GM23338 (cell line): ENCODE results near the gene UBC. TPM values are rescaled to one million over a fixed set of nuclear protein-coding genes. Genes with fewer than 3 reads are reported as not detected.

Source experiments
- ATAC-seq: fragments of 200-7000 bp; cut with Tn5 transposase; 3 replicates; pipeline ENCODE4 v1.9.1; 2020
- DNase-seq: peaks from one replicate; pipeline ENCODE4 v3.0.0-alpha.2; 2015; ENCODE audit warnings: low spot score
- H2AFZ ChIP-seq: fragments of 200-600 bp; sonication (generic); 2 replicates; pipeline ENCODE4 v1.8.0; 2016; ENCODE audit warnings: antibody characterized with exemption, mild to moderate bottlenecking, moderate library complexity
- H3F3A ChIP-seq: fragments of 200-600 bp; sonication (generic); replicated peaks from 2 replicates; pipeline ENCODE4 v1.8.0; 2017; ENCODE audit warnings: antibody characterized with exemption, mixed run types, low read depth
- H3K27ac ChIP-seq: fragments of 200-600 bp; sonication (generic); 2 replicates; pipeline ENCODE4 v1.6.1; 2016; ENCODE audit warnings: low read depth
- H3K27me3 ChIP-seq: fragments of 200-600 bp; sonication (generic); 2 replicates; pipeline ENCODE4 v1.8.0; 2016; ENCODE audit warnings: mild to moderate bottlenecking, mixed run types, moderate library complexity; ENCODE audit not compliant: insufficient read depth
- H3K36me3 ChIP-seq: fragments of 200-600 bp; sonication (generic); 2 replicates; pipeline ENCODE4 v1.8.0; 2016; ENCODE audit warnings: mild to moderate bottlenecking; ENCODE audit not compliant: insufficient read depth
- H3K4me1 ChIP-seq: fragments of 200-600 bp; sonication (generic); 2 replicates; pipeline ENCODE4 v1.8.0; 2016; ENCODE audit warnings: mild to moderate bottlenecking, moderate library complexity; ENCODE audit not compliant: insufficient read depth
- H3K4me2 ChIP-seq: fragments of 200-600 bp; sonication (generic); 2 replicates; pipeline ENCODE4 v1.7.1; 2017; ENCODE audit warnings: mixed run types
- H3K4me3 ChIP-seq: fragments of 200-600 bp; sonication (generic); 2 replicates; pipeline ENCODE4 v1.6.1; 2016; ENCODE audit warnings: mixed run types
- H3K79me2 ChIP-seq: fragments of 200-600 bp; sonication (generic); replicated peaks from 2 replicates; pipeline ENCODE4 v1.8.0; 2017; ENCODE audit warnings: mild to moderate bottlenecking; ENCODE audit not compliant: insufficient read depth
- H3K9me2 ChIP-seq: fragments of 200-600 bp; sonication (generic); 2 replicates; pipeline ENCODE4 v1.8.0; 2017; ENCODE audit not compliant: insufficient read depth
- H4K20me1 ChIP-seq: fragments of 200-600 bp; sonication (generic); replicated peaks from 2 replicates; pipeline ENCODE4 v1.8.0; 2017; ENCODE audit warnings: mild to moderate bottlenecking; ENCODE audit not compliant: insufficient read depth
- H3K27ac Mint-ChIP-seq: 2 replicates; pipeline ENCODE4 v1.8.0; 2020; ENCODE audit warnings: inconsistent platforms, mild to moderate bottlenecking, moderate library complexity, mixed read lengths
- H3K27me3 Mint-ChIP-seq: 3 replicates; pipeline ENCODE4 v1.8.0; 2022; ENCODE audit warnings: low read depth, mild to moderate bottlenecking, moderate library complexity, mixed read lengths, inconsistent platforms; ENCODE audit not compliant: insufficient read depth, poor library complexity
- H3K36me3 Mint-ChIP-seq: 3 replicates; pipeline ENCODE4 v1.8.0; 2021; ENCODE audit warnings: low read depth, mild to moderate bottlenecking, inconsistent platforms, moderate library complexity, mixed read lengths
- H3K4me1 Mint-ChIP-seq: 3 replicates; pipeline ENCODE4 v1.8.0; 2020; ENCODE audit warnings: mild to moderate bottlenecking, inconsistent platforms, mixed read lengths
- H3K4me3 Mint-ChIP-seq: 3 replicates; pipeline ENCODE4 v1.8.0; 2021; ENCODE audit warnings: moderate library complexity, mild to moderate bottlenecking, inconsistent platforms, mixed read lengths
- H3K9me3 Mint-ChIP-seq: 3 replicates; pipeline ENCODE4 v1.8.0; 2020; ENCODE audit warnings: moderate library complexity, mild to moderate bottlenecking, inconsistent platforms, mixed read lengths
- CTCF ChIP-seq, 2 experiments: fragments of 200-600 bp in 1 of 2; sonication (generic) in 1 of 2; conservative IDR thresholded peaks; 2 replicates each; pipeline versions ENCODE4 v1.5.1 to v1.6.1; 2016 to 2017; ENCODE audit warnings: antibody characterized with exemption in 2 of 2, low read depth in 2 of 2, mild to moderate bottlenecking in 2 of 2, moderate library complexity in 1 of 2
- ETS1 ChIP-seq: IDR thresholded peaks from 2 replicates; pipeline ENCODE4 v1.6.1; 2016; ENCODE audit warnings: antibody characterized with exemption
- EZH2phosphoT487 ChIP-seq: fragments of 200-600 bp; sonication (generic); IDR thresholded peaks from one replicate; pipeline ENCODE4 v1.8.1; 2018; ENCODE audit warnings: antibody characterized with exemption; ENCODE audit not compliant: unreplicated experiment
- JUNB ChIP-seq: IDR thresholded peaks from one replicate; pipeline ENCODE4 v1.6.1; 2016; ENCODE audit warnings: antibody characterized with exemption; ENCODE audit not compliant: unreplicated experiment
- REST ChIP-seq: IDR thresholded peaks from one replicate; pipeline ENCODE4 v1.6.1; 2018; ENCODE audit warnings: antibody characterized with exemption; ENCODE audit not compliant: unreplicated experiment
- STAT1 ChIP-seq: IDR thresholded peaks from one replicate; pipeline ENCODE4 v1.6.1; 2016; ENCODE audit warnings: antibody characterized with exemption; ENCODE audit not compliant: unreplicated experiment
- ZNF114 ChIP-seq: fragments of 250-450 bp; sonication (Bioruptor Pico); IDR thresholded peaks from 2 replicates; pipeline ENCODE4 v1.5.0; 2020; ENCODE audit warnings: mild to moderate bottlenecking, moderate library complexity
- ZNF462 ChIP-seq: fragments of 250-450 bp; sonication (Bioruptor Pico); IDR thresholded peaks from 2 replicates; pipeline ENCODE4 v1.5.0; 2020; ENCODE audit warnings: mild to moderate bottlenecking, moderate library complexity
- polyA plus RNA-seq: library from polyadenylated mRNA; unstranded; fragments of >200 nt; fragmentation: Nextera tagmentation; extraction: Ambion mirVana; gene quantifications from 2 replicates; pipeline ENCODE4 v1.2.1, GENCODE V29; 2016
- total RNA-seq: library from RNA; depleted of rRNA; stranded (reverse); fragments of >200 nt; shearing (Covaris generic); gene quantifications from 2 replicates; pipeline ENCODE4 v1.2.3, GENCODE V29; 2014

UBC gene
- total and polyA plus RNA-seq, 2 experiments from 2014 or later = 511 to 665 TPM

GRCh38 chr12:124874188-124874587 lies 40.3 kb downstream of the UBC start (continued):
- no peak for TF ChIP-seq ZNF462 (CRISPR knock-in tag)

- H3K36me3 Mint-ChIP-seq = no peaks in the 10 kb centered on the region
- H4K20me1 ChIP-seq = no peaks in the 10 kb centered on the region
- no peaks in the 10 kb centered on the region for H3K9me3 Mint-ChIP-seq
- H3K27me3 ChIP-seq = no peaks in the 10 kb centered on the region
- peaks cover 10% of the 10 kb centered on the region for H3K4me1 ChIP-seq
- no peak overlapping the region for H3K4me3 ChIP-seq
- no peak overlapping the region for H3K4me2 ChIP-seq
- DNase-seq = no peak
- no peak overlapping the region for H3K27ac ChIP-seq
- H3K4me1 Mint-ChIP-seq = peaks cover 9% of the 10 kb centered on the region
- no peaks in the 10 kb centered on the region for H3F3A ChIP-seq
- no peak for ATAC-seq
- H3K79me2 ChIP-seq = no peaks in the 10 kb centered on the region
- no peak overlapping the region for H3K27ac Mint-ChIP-seq
- no peaks in the 10 kb centered on the region for H3K36me3 ChIP-seq
- no peaks in the 10 kb centered on the region for H3K9me2 ChIP-seq
- no peaks in the 10 kb centered on the region for H3K27me3 Mint-ChIP-seq
- H3K4me3 Mint-ChIP-seq = no peak overlapping the region
- peak overlapping the region; percentile 78 for H2AFZ ChIP-seq
- TF ChIP-seq JUNB (no peak), ETS1 (no peak), CTCF (conservative IDR thresholded peaks at IDR 0.05; ENCODE audit: low read depth in 2 of 2) (no peak), ZNF114 (no peak), EZH2phosphoT487 (no peak), REST (no peak), STAT1 (no peak)
Observed at GRCh38 chr12:124872068-124872719, 42.3 kb downstream of the UBC start.
